Right lobe of liver (tissue), 6 donors: ENCODE measurements around the gene CTNNB1. TPM values are rescaled to one million over a fixed set of nuclear protein-coding genes. Genes with fewer than 3 reads are reported as not detected.

Experiments
- ATAC-seq, 4 donors: fragments of 200-7000 bp; cut with Tn5 transposase; one replicate each; pipeline ENCODE4 v1.9.1; 2020; ENCODE audit warnings: mild to moderate bottlenecking in 4 of 4, moderate library complexity in 4 of 4
- DNase-seq, 3 donors: peaks; one replicate each; pipeline ENCODE4 v3.0.0-alpha.2; 2020
- H3K27ac ChIP-seq, 3 donors: fragments of 200-600 bp; one replicate each; pipeline ENCODE4 v1.8.0; 2022
- H3K27me3 ChIP-seq, 2 donors: fragments of 200-600 bp; one replicate each; pipeline ENCODE4 v1.8.0; 2022
- H3K36me3 ChIP-seq, 4 donors: fragments of 200-600 bp; sonication (generic) in 1 of 4; one replicate each; pipeline versions ENCODE4 v1.5.1 to v1.8.0; 2017 to 2022; ENCODE audit warnings: control low read depth in 1 of 4
- H3K4me1 ChIP-seq, 4 donors: fragments of 200-600 bp; sonication (generic) in 1 of 4; one replicate each; pipeline versions ENCODE4 v1.5.1 to v1.8.0; 2017 to 2022; ENCODE audit warnings: control low read depth in 1 of 4
- H3K4me3 ChIP-seq, 3 donors: fragments of 200-600 bp; one replicate each; pipeline ENCODE4 v1.8.0; 2022
- H3K9me3 ChIP-seq, 4 donors: fragments of 200-600 bp; sonication (generic) in 1 of 4; one replicate each; pipeline versions ENCODE4 v1.5.1 to v1.8.0; 2017 to 2022; ENCODE audit warnings: control low read depth in 1 of 4
- CTCF ChIP-seq, 4 donors: fragments of 200-600 bp in 3 of 4; fragments of 450-650 bp in 1 of 4; IDR thresholded peaks; one replicate each; pipeline versions ENCODE4 v1.5.1 to v1.8.0; 2016 to 2022; ENCODE audit warnings: antibody characterized with exemption in 4 of 4, mild to moderate bottlenecking in 2 of 4
- POLR2A ChIP-seq: fragments of 450-650 bp; IDR thresholded peaks from one replicate; pipeline ENCODE4 v1.6.1; 2017; ENCODE audit warnings: antibody characterized with exemption, mild to moderate bottlenecking
- WGBS: methylation state at CpG from one replicate; pipeline ENCODE4 v1.1.6; 2018; ENCODE audit warnings: low coverage, low lambda C conversion rate; ENCODE audit not compliant: insufficient coverage; ENCODE audit errors: missing lambda C conversion rate; 5-methylcytosine and 5-hydroxymethylcytosine counted together
- intact Hi-C, 2 donors: fragments of 100-400 bp; cut with DNase I; formaldehyde crosslinking; loops; one replicate each; pipeline versions ENCODE4 v1.11.2 to v1.14.1; 2022
- total RNA-seq, 6 experiments: library from RNA; depleted of rRNA in 2 of 6; stranded (reverse); fragments of >200 nt in 2 of 6; fragmentation: NEBNext Ultra II Directional in 3 of 6; extraction: Animal tissue kit (Norgen Biotek cat#: 25700) in 3 of 6; gene quantifications; one replicate each; pipeline versions ENCODE4 v1.1.0 to v1.2.4, GENCODE V29; 2016 to 2023
- donor health status: DM: no; HTN: yes; CAD: no.
- donor health status: DM: no; HTN: no; CAD: no.
- donor health status: DM: no; HTN: no; CAD: no.
- donor health status: DM: no; HTN: yes; CAD: no.
- donor health status: DM: no; HTN: yes; CAD: no.

CTNNB1 gene
- total RNA-seq, 6 experiments from 2014 or later: 107 to 160 (median 138) TPM

GRCh38 chr3:41265823-41266273 is 66.5 kb downstream of the CTNNB1 start:
- 14% methylated on average over 1 of the region's 3 CpGs for WGBS
- H3K9me3 ChIP-seq: no peaks in the 10 kb centered on the region
- no peak for DNase-seq

GRCh38 chr3:41267975-41268640 is 68.8 kb downstream of the CTNNB1 start:
- Histone ChIP-seq H3K4me1 (no peaks in the 10 kb centered on the region), H3K27me3 (no peaks in the 10 kb centered on the region), H3K27ac (no peak overlapping the region), H3K36me3 (no peaks in the 10 kb centered on the region), H3K4me3 (no peak overlapping the region), H3K9me3 (no peaks in the 10 kb centered on the region)
- intact Hi-C loops: no loop called here
- 80% methylated on average over 3 of the region's 8 CpGs for WGBS
- TF ChIP-seq CTCF (IDR thresholded peaks at IDR 0.05) (no peak), POLR2A (no peak)
- no peak for DNase-seq
- peak in 1 of 4 donors; percentile 63 for ATAC-seq

More at GRCh38 chr3:41265823-41266273, 66.5 kb downstream of the CTNNB1 start:
- TF ChIP-seq CTCF (IDR thresholded peaks at IDR 0.05) (no peak), POLR2A (no peak)
- no peak for ATAC-seq
- no peak overlapping the region for H3K4me3 ChIP-seq
- no peaks in the 10 kb centered on the region for H3K27me3 ChIP-seq
- no peaks in the 10 kb centered on the region for H3K4me1 ChIP-seq
- no peaks in the 10 kb centered on the region for H3K36me3 ChIP-seq
- intact Hi-C loops: no loop called here
- no peak overlapping the region for H3K27ac ChIP-seq

- H3K27me3 ChIP-seq: no peaks in the 10 kb centered on the region
- no peak overlapping the region for H3K4me3 ChIP-seq
- H3K27ac ChIP-seq: no peak overlapping the region
- intact Hi-C loops: no loop called here
- DNase-seq: no peak
- H3K4me1 ChIP-seq: no peaks in the 10 kb centered on the region
- no peak for ATAC-seq
- no peak for TF ChIP-seq POLR2A
- TF ChIP-seq CTCF (IDR thresholded peaks at IDR 0.05): no peak
- WGBS: 80% methylated on average over 1 of the region's 1 CpG
- no peaks in the 10 kb centered on the region for H3K9me3 ChIP-seq
- no peaks in the 10 kb centered on the region for H3K36me3 ChIP-seq
These were observed 73.4 kb downstream of the CTNNB1 start for GRCh38 chr3:41272667-41273066.

- intact Hi-C loops: no loop called here
- Histone ChIP-seq H3K27ac (no peak overlapping the region), H3K36me3 (no peaks in the 10 kb centered on the region), H3K4me3 (no peak overlapping the region), H3K9me3 (no peaks in the 10 kb centered on the region), H3K27me3 (no peaks in the 10 kb centered on the region), H3K4me1 (no peaks in the 10 kb centered on the region)
- DNase-seq (no peak), ATAC-seq (peak in 2 of 4 donors; percentile 47 to 56)
- TF ChIP-seq CTCF (IDR thresholded peaks at IDR 0.05) (no peak), POLR2A (no peak)
These were observed 75.8 kb downstream of the CTNNB1 start for GRCh38 chr3:41274944-41275668.
